Urinary bladder (tissue), 4 donors: ENCODE results near the gene RASL10A. TPM values are rescaled to one million over a fixed set of nuclear protein-coding genes. Genes with fewer than 3 reads are reported as not detected.

Experiments
- DNase-seq: peaks from one replicate; pipeline ENCODE4 v3.0.0-alpha.2; 2015; ENCODE audit errors: extremely low spot score
- H3K27ac ChIP-seq: one replicate; pipeline ENCODE4 v1.5.1; 2013; ENCODE audit warnings: low read depth, mild to moderate bottlenecking, moderate library complexity
- H3K36me3 ChIP-seq: one replicate; pipeline ENCODE4 v1.6.1; 2013; ENCODE audit warnings: mild to moderate bottlenecking, moderate library complexity; ENCODE audit not compliant: insufficient read depth
- H3K4me1 ChIP-seq: one replicate; pipeline ENCODE4 v1.6.1; 2013; ENCODE audit warnings: mild to moderate bottlenecking, moderate library complexity; ENCODE audit not compliant: insufficient read depth
- H3K4me3 ChIP-seq: one replicate; pipeline ENCODE4 v1.5.1; 2013; ENCODE audit warnings: low read depth, low read length
- WGBS: extraction: QIAGEN DNeasy Blood & Tissue Kit; methylation state at CpG from one replicate; pipeline ENCODE4 v1.1.7; 2013; 5-methylcytosine and 5-hydroxymethylcytosine counted together
- polyA plus RNA-seq: library from polyadenylated mRNA; stranded (reverse); fragments of 200-250 nt; gene quantifications from one replicate; pipeline ENCODE4 v1.2.3, GENCODE V29; 2013
- total RNA-seq: library from RNA; depleted of rRNA; stranded (reverse); fragments of >200 nt; gene quantifications from one replicate; pipeline ENCODE4 v1.2.3, GENCODE V29; 2014
- donor health status: healthy with polysubstance abuse.
- donor health status: healthy.

Gene RASL10A
- total and polyA plus RNA-seq, 2 donors, result 0.58 to 2.0 TPM

DNA sequence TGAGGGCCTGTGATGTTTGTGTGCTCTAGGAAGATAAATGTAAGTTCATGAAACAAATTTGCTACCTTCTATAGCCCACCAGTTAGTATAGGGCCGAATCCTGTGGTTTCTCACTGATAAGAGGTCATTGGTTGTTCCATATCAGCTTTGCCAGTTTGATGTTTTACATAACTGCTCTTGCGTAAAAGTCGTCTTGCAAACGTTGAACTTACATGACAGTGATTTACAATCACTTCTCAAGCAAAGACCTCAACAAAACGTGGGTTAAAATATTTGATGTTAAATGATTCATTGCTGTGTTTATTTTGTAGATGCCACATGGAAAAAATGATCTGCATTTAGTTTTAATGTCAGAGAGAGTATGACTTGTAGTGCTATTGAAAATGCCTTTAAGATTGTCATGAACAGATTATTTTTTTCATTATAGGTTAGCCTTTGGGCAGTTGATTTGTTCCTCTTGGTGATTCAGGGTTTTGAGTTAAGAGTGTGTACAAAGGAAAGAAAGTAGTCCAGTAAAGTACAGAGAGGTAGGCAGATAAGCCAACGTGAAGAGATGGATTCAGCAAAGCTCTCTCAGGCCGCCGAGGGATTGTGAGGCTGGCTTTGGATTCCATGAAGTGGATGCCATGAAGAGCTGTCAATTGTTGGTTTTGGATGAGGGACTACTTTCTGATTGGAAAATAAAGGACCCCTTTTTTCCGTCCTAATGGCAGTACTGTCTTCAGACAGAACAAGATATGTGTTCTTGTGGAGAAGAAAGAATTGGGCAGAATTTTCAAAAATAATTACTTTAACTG lies 44.8 kb downstream of the RASL10A start:
- Histone ChIP-seq H3K4me3 (peak overlapping the region; percentile 82), H3K4me1 (no peaks in the 10 kb centered on the region), H3K36me3 (peaks cover 2% of the 10 kb centered on the region), H3K27ac (no peak overlapping the region)
- 11% methylated on average over 9 of the region's 9 CpGs for whole genome bisulfite sequencing
- DNase-seq, result no peak

- no peak for DNase-seq
- Histone ChIP-seq H3K27ac (no peak overlapping the region), H3K4me1 (no peaks in the 10 kb centered on the region), H3K36me3 (peaks cover 2% of the 10 kb centered on the region), H3K4me3 (peak overlapping the region; percentile 82)
- WGBS, result 10% methylated on average over 13 of the region's 13 CpGs
Observed at GRCh38 chr22:29269731-29270474, 45.6 kb downstream of the RASL10A start.

GRCh38 chr22:29269230-29269604 lies 46.3 kb downstream of the RASL10A start:
- peaks cover 2% of the 10 kb centered on the region for H3K36me3 ChIP-seq
- DNase-seq, result no peak
- 1% methylated on average over 14 of the region's 14 CpGs for WGBS
- peak overlapping the region; percentile 82 for H3K4me3 ChIP-seq
- H3K4me1 ChIP-seq, result no peaks in the 10 kb centered on the region
- peak overlapping the region; percentile 95 for H3K27ac ChIP-seq

DNA sequence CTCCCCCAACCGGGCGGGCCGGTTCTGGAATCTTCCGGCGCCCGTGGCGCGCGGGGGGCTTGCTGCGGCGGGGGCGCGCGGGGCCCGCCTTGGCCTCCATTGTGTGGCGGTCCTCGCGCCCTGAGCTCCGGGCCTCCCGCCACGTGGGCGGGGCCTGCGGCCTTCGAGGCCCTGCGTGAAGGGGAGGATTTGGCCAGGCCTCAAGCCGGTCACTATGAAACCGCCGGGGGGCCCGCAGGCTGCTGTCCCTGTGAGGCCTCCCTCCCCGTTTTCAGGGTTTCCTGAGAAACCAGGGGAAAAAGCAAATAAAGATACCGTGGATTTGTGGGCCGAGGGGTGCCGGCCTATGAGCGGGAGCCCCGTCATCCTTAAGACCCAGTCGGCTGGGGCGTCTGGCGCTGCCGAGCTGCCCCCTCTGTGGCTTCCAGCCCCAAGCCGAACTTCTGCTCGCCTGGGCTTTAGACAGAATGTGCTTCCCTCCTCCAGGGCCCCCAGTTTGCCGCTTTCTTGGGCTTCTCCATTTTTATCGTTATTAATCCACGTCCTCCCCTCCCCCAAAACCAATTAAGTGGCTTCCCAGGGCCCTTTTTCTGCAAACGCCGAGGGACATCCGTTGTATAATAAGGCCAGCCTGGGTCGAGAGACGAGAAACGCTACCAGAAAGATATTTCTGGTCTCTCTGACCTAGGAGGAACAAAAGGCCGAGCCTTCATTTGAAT lies 46.8 kb downstream of the RASL10A start:
- WGBS, result under 1% methylated on average over 51 of the region's 51 CpGs
- no peaks in the 10 kb centered on the region for H3K36me3 ChIP-seq
- DNase-seq, result no peak
- peak overlapping the region; percentile 82 for H3K4me3 ChIP-seq
- peak overlapping the region; percentile 95 for H3K27ac ChIP-seq
- H3K4me1 ChIP-seq, result no peaks in the 10 kb centered on the region

DNA sequence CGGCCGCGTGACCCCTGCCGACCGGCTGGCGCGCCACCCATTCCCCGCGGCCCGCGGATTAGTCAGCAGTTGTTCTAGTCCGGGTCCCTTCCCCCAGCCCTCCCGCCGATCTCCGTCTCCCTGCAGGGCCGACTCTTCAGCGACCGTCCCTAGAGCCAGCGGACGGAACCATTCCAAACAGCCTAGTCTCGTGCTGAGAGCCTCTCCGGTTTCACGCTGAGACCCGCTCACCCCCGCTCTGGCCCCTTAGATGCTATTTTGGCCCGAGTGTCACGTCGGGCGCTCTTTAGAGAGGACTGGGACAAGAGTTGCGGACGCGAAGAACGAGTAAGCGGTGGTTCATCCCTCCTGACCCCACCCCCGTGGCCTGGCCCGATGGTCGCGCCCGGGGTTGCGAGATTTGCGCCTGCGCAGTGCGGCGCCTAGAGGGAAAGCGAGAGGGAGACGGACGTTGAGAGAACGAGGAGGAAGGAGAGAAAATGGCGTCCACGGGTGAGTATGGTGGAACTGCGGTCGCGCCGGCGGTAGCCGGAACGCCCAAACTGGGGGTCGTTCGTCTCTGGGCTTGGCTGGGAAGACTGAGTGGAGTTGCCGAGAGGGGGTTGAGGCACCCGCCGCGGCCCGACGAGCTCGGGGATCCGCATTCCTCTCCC lies 47.5 kb downstream of the RASL10A start, which contains the start of the genes EWSR1 and RHBDD3:
Gene EWSR1 (plus strand): TSS at position 411 of the 653 bp plus-strand sequence. CDS start 69 bp downstream, at position 480.
Gene RHBDD3 (minus strand): TSS at position 124 of the 653 bp plus-strand sequence. CDS start 2,355 bp downstream, outside the sequence.
- H3K4me1 ChIP-seq, result no peaks in the 10 kb centered on the region

GRCh38 chr22:29267462-29267857 lies 48.0 kb downstream of the RASL10A start:
- peak overlapping the region; percentile 95 for H3K27ac ChIP-seq
- DNase-seq, result no peak
- 1% methylated on average over 32 of the region's 32 CpGs for WGBS
- H3K36me3 ChIP-seq, result no peaks in the 10 kb centered on the region
- no peaks in the 10 kb centered on the region for H3K4me1 ChIP-seq
- H3K4me3 ChIP-seq, result peak overlapping the region; percentile 82

More for the DNA sequence above, 47.5 kb downstream of the RASL10A start, which contains the start of the genes EWSR1 and RHBDD3:
- peak within 1 kb of the TSS; percentile 82 for H3K4me3 ChIP-seq
- no peaks in the 10 kb centered on the region for H3K36me3 ChIP-seq
- peak within 1 kb of the TSS; percentile 95 for H3K27ac ChIP-seq
- peak; percentile 93 for DNase-seq
- WGBS, result under 1% methylated on average over 67 of the region's 67 CpGs

DNA sequence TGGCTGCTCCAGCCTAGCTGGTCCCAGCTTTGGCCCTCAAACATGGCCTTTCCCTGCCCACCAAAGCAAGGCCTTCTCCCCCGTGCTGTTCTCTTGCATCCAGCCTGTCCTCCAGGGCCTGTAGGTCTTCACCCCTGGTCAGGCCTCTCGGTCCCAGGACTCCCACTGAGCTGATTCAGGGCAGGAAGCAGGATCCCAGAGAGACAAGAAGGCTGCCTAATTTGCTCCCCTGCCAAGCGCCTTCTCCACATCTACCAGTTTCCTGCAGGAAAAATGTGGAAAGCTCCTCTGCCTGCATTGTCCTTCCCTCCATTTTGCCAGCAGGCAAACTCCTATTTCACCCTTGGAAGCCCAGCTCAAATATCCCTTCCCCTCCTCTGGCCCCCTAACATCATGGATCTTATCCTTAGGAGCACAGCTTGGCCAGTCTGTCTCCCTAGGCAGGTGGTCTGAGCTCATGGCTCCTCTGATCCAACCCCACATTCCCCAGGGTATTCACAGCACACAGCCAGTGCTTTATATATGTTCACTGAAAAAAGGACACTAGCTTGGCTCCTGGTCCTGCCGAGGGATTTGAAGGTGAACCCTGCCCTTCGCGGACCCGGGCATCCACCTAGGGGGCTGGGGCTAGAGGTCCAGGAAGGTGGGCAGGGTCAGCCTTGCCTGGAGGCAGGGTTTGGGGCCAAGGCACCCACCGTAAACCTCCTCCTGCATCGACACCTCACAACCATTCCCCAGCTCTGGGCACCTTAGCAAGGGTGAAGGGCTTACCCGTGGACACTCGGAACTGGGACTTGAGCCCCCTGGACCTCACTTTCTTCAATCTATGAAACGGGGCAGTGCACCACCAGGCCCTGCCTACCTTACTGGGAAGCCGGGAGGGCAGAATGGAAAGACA lies 48.7 kb downstream of the RASL10A start:
- no peak overlapping the region for H3K27ac ChIP-seq
- H3K4me1 ChIP-seq, result no peaks in the 10 kb centered on the region
- DNase-seq, result no peak
- no peaks in the 10 kb centered on the region for H3K36me3 ChIP-seq
- peak overlapping the region; percentile 82 for H3K4me3 ChIP-seq
- WGBS, result 19% methylated on average over 13 of the region's 13 CpGs

GRCh38 chr22:29265929-29266328 lies 49.6 kb downstream of the RASL10A start:
- no peak overlapping the region for H3K4me3 ChIP-seq
- 54% methylated on average over 4 of the region's 4 CpGs for WGBS
- no peak overlapping the region for H3K27ac ChIP-seq
- no peaks in the 10 kb centered on the region for H3K4me1 ChIP-seq
- DNase-seq, result no peak
- H3K36me3 ChIP-seq, result no peaks in the 10 kb centered on the region

DNA sequence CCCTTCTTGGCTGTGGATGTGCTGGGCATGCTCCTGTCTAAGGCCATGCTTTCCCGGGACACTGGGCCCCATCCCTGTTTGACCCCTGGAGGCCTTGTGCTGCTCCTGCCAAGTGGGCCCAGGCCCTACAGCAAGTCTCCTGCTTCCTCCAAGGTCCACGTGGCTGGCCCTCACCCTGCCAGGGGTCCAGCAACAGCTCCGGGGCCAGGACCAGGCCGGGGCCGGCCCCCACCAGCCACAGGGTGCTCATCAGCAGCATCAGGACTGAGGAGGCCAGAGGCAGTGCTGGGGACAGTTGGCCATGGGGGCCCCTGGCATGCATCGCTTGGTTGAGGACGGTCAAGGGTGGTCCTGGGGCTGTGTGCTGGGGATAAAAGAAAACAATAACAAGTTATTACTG lies 50.2 kb downstream of the RASL10A start:
- Histone ChIP-seq H3K4me3 (no peak overlapping the region), H3K36me3 (no peaks in the 10 kb centered on the region), H3K4me1 (no peaks in the 10 kb centered on the region), H3K27ac (no peak overlapping the region)
- DNase-seq, result no peak
- WGBS, result 85% methylated on average over 7 of the region's 7 CpGs

GRCh38 chr22:29263791-29264276 lies 51.7 kb downstream of the RASL10A start:
- 81% methylated on average over 14 of the region's 14 CpGs for WGBS
- no peak overlapping the region for H3K4me3 ChIP-seq
- no peaks in the 10 kb centered on the region for H3K4me1 ChIP-seq
- H3K27ac ChIP-seq, result no peak overlapping the region
- no peak for DNase-seq
- H3K36me3 ChIP-seq, result no peaks in the 10 kb centered on the region
